Endothelial cell of umbilical vein (primary cell): ENCODE results near the gene CCDC73. TPM values are rescaled to one million over a fixed set of nuclear protein-coding genes. Genes with fewer than 3 reads are reported as not detected.

Experiments used
- BruUV-seq: library from RNA; stranded (reverse); fragments of 400-500 nt; replicated peaks from 2 replicates; lab custom pipeline; 2021; lab: Mats Ljungman, UMichigan
- CTCF ChIA-PET: fragments of 300-600, 350-600 bp; sonication (Branson Sonifier 250); formaldehyde crosslinking; loops from one replicate; lab custom pipeline; 2021; ENCODE audit warnings: antibody characterized with exemption, inconsistent platforms; lab: Charles Lee
- POLR2A ChIA-PET: fragments of 300-600, 350-600 bp; sonication (Branson Sonifier 250); formaldehyde crosslinking; loops from one replicate; lab custom pipeline; 2021; ENCODE audit warnings: antibody characterized with exemption, inconsistent platforms; lab: Charles Lee
- DNase-seq: peaks from one replicate; pipeline ENCODE4 v3.0.0-alpha.2; 2011; ENCODE audit warnings: low read depth, low spot score
- FAIRE-seq: peaks from 2 replicates; lab custom pipeline; 2011; peaks lifted over from hg19 to GRCh38; lab: Jason Lieb, UNC
- H2AFZ ChIP-seq: 2 replicates; pipeline ENCODE4 v1.6.0; 2012; ENCODE audit warnings: low read depth, low read length, control low read depth, inconsistent platforms
- H3K27ac ChIP-seq: 2 replicates; pipeline ENCODE4 v1.5.1; 2011; ENCODE audit warnings: low read depth, mild to moderate bottlenecking, control low read depth, low read length, moderate library complexity; ENCODE audit not compliant: insufficient read depth
- H3K27me3 ChIP-seq, 2 experiments: 2 replicates each; pipeline versions ENCODE4 v1.6.0 to v1.6.1; 2011; ENCODE audit warnings: low read length in 2 of 2, mixed read lengths in 1 of 2; ENCODE audit not compliant: control insufficient read depth in 2 of 2, insufficient read depth in 2 of 2
- H3K36me3 ChIP-seq, 2 experiments: 2 replicates in 1 of 2; 3 replicates in 1 of 2; pipeline ENCODE4 v1.5.1; 2011; ENCODE audit warnings: low read length in 2 of 2, mild to moderate bottlenecking in 1 of 2, moderate library complexity in 1 of 2; ENCODE audit not compliant: control insufficient read depth in 2 of 2, insufficient read depth in 2 of 2; ENCODE audit errors: extremely low read depth in 1 of 2
- H3K4me1 ChIP-seq: 3 replicates; pipeline ENCODE4 v1.5.1; 2011; ENCODE audit warnings: mild to moderate bottlenecking, low read length; ENCODE audit not compliant: control insufficient read depth, insufficient read depth; ENCODE audit errors: extremely low read depth
- H3K4me2 ChIP-seq: 2 replicates; pipeline ENCODE4 v1.6.1; 2011; ENCODE audit warnings: low read length, control low read depth, mixed read lengths; ENCODE audit not compliant: insufficient read depth
- H3K4me3 ChIP-seq, 3 experiments: fragments of 200-600 bp in 1 of 3; sonication (generic), shearing (Covaris generic) in 1 of 3; replicated peaks in 1 of 3; 2 replicates each; pipeline ENCODE4 v1.5.1; 2011 to 2016; ENCODE audit warnings: control low read depth in 3 of 3, low read length in 3 of 3, mild to moderate bottlenecking in 2 of 3, inconsistent platforms in 1 of 3, low read depth in 1 of 3, moderate library complexity in 1 of 3; ENCODE audit not compliant: insufficient read depth in 1 of 3
- H3K79me2 ChIP-seq: 2 replicates; pipeline ENCODE4 v1.6.0; 2012; ENCODE audit warnings: low read length, inconsistent platforms; ENCODE audit not compliant: control insufficient read depth, insufficient read depth
- H3K9ac ChIP-seq: replicated peaks from 2 replicates; pipeline ENCODE3; 2011; ENCODE audit warnings: low read length, control low read depth; ENCODE audit not compliant: insufficient read depth; ENCODE audit errors: extremely low read depth
- H3K9me1 ChIP-seq: replicated peaks from 3 replicates; pipeline ENCODE4 v1.6.0; 2011; ENCODE audit warnings: mild to moderate bottlenecking, low read length; ENCODE audit not compliant: control insufficient read depth, insufficient read depth; ENCODE audit errors: extremely low read depth
- H3K9me3 ChIP-seq: replicated peaks from 2 replicates; pipeline ENCODE4 v1.5.1; 2012; ENCODE audit warnings: low read length, inconsistent platforms; ENCODE audit not compliant: control insufficient read depth, insufficient read depth
- H4K20me1 ChIP-seq: replicated peaks from 2 replicates; pipeline ENCODE3; 2011; ENCODE audit warnings: mild to moderate bottlenecking, low read length; ENCODE audit not compliant: control insufficient read depth, insufficient read depth; ENCODE audit errors: extremely low read depth
- EZH2 ChIP-seq: IDR thresholded peaks from 2 replicates; pipeline ENCODE4 v1.6.1; 2012; ENCODE audit warnings: borderline replicate concordance, low read depth, mild to moderate bottlenecking, moderate library complexity, low read length, inconsistent platforms; ENCODE audit not compliant: severe bottlenecking
- FOS ChIP-seq: IDR thresholded peaks from 2 replicates; pipeline ENCODE4 v1.6.1; 2011; ENCODE audit warnings: mild to moderate bottlenecking, low read length, moderate library complexity, borderline replicate concordance; ENCODE audit not compliant: insufficient read depth
- GATA2 ChIP-seq: IDR thresholded peaks from 2 replicates; pipeline ENCODE4 v1.7.0; 2011; ENCODE audit warnings: low read depth, mild to moderate bottlenecking, moderate library complexity, mixed read lengths, low read length; ENCODE audit not compliant: insufficient read length, insufficient read depth
- JUN ChIP-seq: IDR thresholded peaks from 2 replicates; pipeline ENCODE4 v1.6.1; 2011; ENCODE audit warnings: borderline replicate concordance, low read depth; ENCODE audit not compliant: insufficient read length, insufficient read depth
- MAX ChIP-seq: IDR thresholded peaks from 2 replicates; pipeline ENCODE4 v1.6.1; 2011; ENCODE audit not compliant: insufficient read depth, insufficient read length
- MYC ChIP-seq: IDR thresholded peaks from one replicate; pipeline ENCODE4 v1.6.1; 2011; ENCODE audit warnings: mild to moderate bottlenecking, low read depth, low read length
- POLR2A ChIP-seq: IDR thresholded peaks from 2 replicates; pipeline ENCODE4 v1.6.1; 2012; ENCODE audit warnings: low read depth, mild to moderate bottlenecking, control low read depth, low read length
- POLR2AphosphoS5 ChIP-seq: IDR thresholded peaks from 2 replicates; pipeline ENCODE4 v1.6.1; 2012; ENCODE audit warnings: low read depth, mild to moderate bottlenecking, control low read depth, low read length, moderate library complexity; ENCODE audit not compliant: insufficient read depth
- dilution Hi-C: fragments of 300-500 bp; cut with MboI; formaldehyde crosslinking; loops from one replicate; pipeline ENCODE4 v1.15.0; 2019; ENCODE audit warnings: low sequenced_read_pairs; ENCODE audit not compliant: extremely low pct_ligation_motif_present
- intact Hi-C: fragments of 100-400 bp; cut with micrococcal nuclease; formaldehyde crosslinking; loops from one replicate; pipeline ENCODE4 v1.10.0; 2022
- polyA plus RNA-seq, 4 experiments: library from polyadenylated mRNA; depleted of rRNA in 3 of 4; stranded (reverse) in 3 of 4; unstranded in 1 of 4; fragments of >200 nt; gene quantifications; 2 replicates each; pipeline versions ENCODE4 v1.2.1 to v1.2.3, GENCODE V29; 2011 to 2012; ENCODE audit warnings: missing spikeins in 1 of 4
- total RNA-seq: library from RNA; stranded (reverse); gene quantifications from 2 replicates; pipeline ENCODE4 v1.2.3, GENCODE V29; 2021
- TF ChIP-seq, protein P1 (sequence below), 2 donors: IDR thresholded peaks; 1 replicate in 1 of 2; 2 replicates in 1 of 2; pipeline ENCODE4 v1.5.1; 2011; ENCODE audit warnings: low read length in 2 of 2, mild to moderate bottlenecking in 2 of 2, moderate library complexity in 2 of 2, control low read depth in 1 of 2, inconsistent platforms in 1 of 2, low read depth in 1 of 2; ENCODE audit not compliant: insufficient read depth in 1 of 2; ENCODE audit errors: extremely low read depth in 1 of 2

CCDC73 gene
- total and polyA plus RNA-seq, 2 donors (not counting 3 experiments of a cell fraction or from before 2014, with no cell fraction given), result not detected

DNA sequence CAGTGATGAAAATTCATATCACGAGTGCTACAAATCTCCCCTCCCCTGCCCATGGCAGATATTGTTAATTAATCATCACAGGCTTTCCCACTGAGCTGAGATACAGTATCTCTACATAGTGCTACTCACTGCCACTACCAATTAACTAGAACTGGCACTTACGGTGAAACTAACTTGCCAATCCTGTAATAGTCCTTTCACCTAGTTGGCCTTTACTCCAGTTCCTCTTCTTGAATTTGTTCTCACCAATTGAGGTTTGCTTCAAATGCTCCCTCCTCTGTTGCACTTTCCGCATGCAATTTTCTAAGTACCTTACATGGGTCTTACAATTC lies 23.4 kb upstream of the CCDC73 start:
- H3K4me3 ChIP-seq, result no peak overlapping the region
- dilution Hi-C loops (no loop called here), intact Hi-C loops (no loop called here)
- FAIRE-seq (no peak), DNase-seq (no peak)
- H3K4me1 ChIP-seq, result no peaks in the 10 kb centered on the region
- H3K27ac ChIP-seq, result no peak overlapping the region
- H3K9me1 ChIP-seq, result no peaks in the 10 kb centered on the region
- H3K9me3 ChIP-seq, result no peaks in the 10 kb centered on the region
- ChIA-PET POLR2A (no interaction called here), CTCF (no interaction called here)
- no peak overlapping the region for H3K4me2 ChIP-seq
- H3K79me2 ChIP-seq, result no peaks in the 10 kb centered on the region
- BruUV-seq, result no TSS peak
- H4K20me1 ChIP-seq, result no peaks in the 10 kb centered on the region
- H3K27me3 ChIP-seq, result peaks cover 3 to 8% of the 10 kb centered on the region in 2 experiments
- TF ChIP-seq MYC (no peak), JUN (no peak), EZH2 (no peak), POLR2A (no peak), FOS (no peak), MAX (no peak), POLR2AphosphoS5 (no peak), GATA2 (no peak)
- TF ChIP-seq, protein P1, sequence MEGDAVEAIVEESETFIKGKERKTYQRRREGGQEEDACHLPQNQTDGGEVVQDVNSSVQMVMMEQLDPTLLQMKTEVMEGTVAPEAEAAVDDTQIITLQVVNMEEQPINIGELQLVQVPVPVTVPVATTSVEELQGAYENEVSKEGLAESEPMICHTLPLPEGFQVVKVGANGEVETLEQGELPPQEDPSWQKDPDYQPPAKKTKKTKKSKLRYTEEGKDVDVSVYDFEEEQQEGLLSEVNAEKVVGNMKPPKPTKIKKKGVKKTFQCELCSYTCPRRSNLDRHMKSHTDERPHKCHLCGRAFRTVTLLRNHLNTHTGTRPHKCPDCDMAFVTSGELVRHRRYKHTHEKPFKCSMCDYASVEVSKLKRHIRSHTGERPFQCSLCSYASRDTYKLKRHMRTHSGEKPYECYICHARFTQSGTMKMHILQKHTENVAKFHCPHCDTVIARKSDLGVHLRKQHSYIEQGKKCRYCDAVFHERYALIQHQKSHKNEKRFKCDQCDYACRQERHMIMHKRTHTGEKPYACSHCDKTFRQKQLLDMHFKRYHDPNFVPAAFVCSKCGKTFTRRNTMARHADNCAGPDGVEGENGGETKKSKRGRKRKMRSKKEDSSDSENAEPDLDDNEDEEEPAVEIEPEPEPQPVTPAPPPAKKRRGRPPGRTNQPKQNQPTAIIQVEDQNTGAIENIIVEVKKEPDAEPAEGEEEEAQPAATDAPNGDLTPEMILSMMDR (IDR thresholded peaks at IDR 0.05; ENCODE audit: extremely low read depth in 1 of 2, insufficient read depth in 1 of 2, low read depth in 1 of 2, low read length in 2 of 2), result no peak
- H3K36me3 ChIP-seq, result no peaks in the 10 kb centered on the region
- no peak overlapping the region for H3K9ac ChIP-seq
- no peak overlapping the region for H2AFZ ChIP-seq
